Upper lobe of right lung (tissue), 1 donor: ENCODE measurements around the gene ZBTB8A. TPM values are rescaled to one million over a fixed set of nuclear protein-coding genes. Genes with fewer than 3 reads are reported as not detected.

Source experiments
- ATAC-seq: fragments of 200-7000 bp; cut with Tn5 transposase; one replicate; pipeline ENCODE4 v1.9.1; 2020; ENCODE audit warnings: mild to moderate bottlenecking, moderate library complexity
- DNase-seq: peaks from one replicate; pipeline ENCODE4 v3.0.0-alpha.2; 2020
- H3K27ac ChIP-seq: fragments of 200-600 bp; one replicate; pipeline ENCODE4 v1.8.0; 2022
- H3K27me3 ChIP-seq: fragments of 200-600 bp; one replicate; pipeline ENCODE4 v1.8.0; 2022; ENCODE audit warnings: mild to moderate bottlenecking
- H3K36me3 ChIP-seq: fragments of 200-600 bp; one replicate; pipeline ENCODE4 v1.8.0; 2022
- H3K4me1 ChIP-seq: fragments of 200-600 bp; one replicate; pipeline ENCODE4 v1.8.0; 2022
- H3K4me3 ChIP-seq: fragments of 200-600 bp; one replicate; pipeline ENCODE4 v1.8.0; 2022; ENCODE audit warnings: mild to moderate bottlenecking
- H3K9me3 ChIP-seq: fragments of 200-600 bp; one replicate; pipeline ENCODE4 v1.8.0; 2022
- CTCF ChIP-seq: fragments of 200-600 bp; IDR thresholded peaks from one replicate; pipeline ENCODE4 v1.8.0; 2022; ENCODE audit warnings: antibody characterized with exemption
- intact Hi-C: fragments of 100-400 bp; cut with DNase I; formaldehyde crosslinking; loops from one replicate; pipeline ENCODE4 v1.11.0; 2022
- total RNA-seq: library from RNA; stranded (reverse); fragmentation: NEBNext Ultra II Directional; extraction: Animal tissue kit (Norgen Biotek cat#: 25700); gene quantifications from one replicate; pipeline ENCODE4 v1.2.1, GENCODE V29; 2021
- donor health status: DM: no; HTN: yes; CAD: no; lungs with severe emphysema.

The ZBTB8A gene
- total RNA-seq, 1 donor from 2014 or later = 9.7 TPM

- no peaks in the 10 kb centered on the region for H3K9me3 ChIP-seq
- ATAC-seq (no peak), DNase-seq (no peak)
- no peak overlapping the region for H3K27ac ChIP-seq
- H3K4me1 ChIP-seq = no peaks in the 10 kb centered on the region
- no peak overlapping the region for H3K4me3 ChIP-seq
- H3K27me3 ChIP-seq = no peaks in the 10 kb centered on the region
- H3K36me3 ChIP-seq = peaks cover 15% of the 10 kb centered on the region
- no peak for TF ChIP-seq CTCF
- intact Hi-C loops = no loop called here
These were observed 60.8 kb downstream of the ZBTB8A start for GRCh38 chr1:32600034-32600433.

GRCh38 chr1:32605711-32606424, 66.6 kb downstream of the ZBTB8A start:
- Histone ChIP-seq H3K27me3 (no peaks in the 10 kb centered on the region), H3K9me3 (no peaks in the 10 kb centered on the region), H3K4me3 (no peak overlapping the region), H3K4me1 (no peaks in the 10 kb centered on the region), H3K36me3 (no peaks in the 10 kb centered on the region), H3K27ac (no peak overlapping the region)
- intact Hi-C loops = no loop called here
- no peak for TF ChIP-seq CTCF
- DNase-seq = no peak
- ATAC-seq = peak; percentile 12

GRCh38 chr1:32606565-32607371, 67.5 kb downstream of the ZBTB8A start:
- H3K9me3 ChIP-seq = no peaks in the 10 kb centered on the region
- H3K4me3 ChIP-seq = no peak overlapping the region
- H3K36me3 ChIP-seq = no peaks in the 10 kb centered on the region
- H3K27me3 ChIP-seq = no peaks in the 10 kb centered on the region
- no peak for DNase-seq
- no peak overlapping the region for H3K27ac ChIP-seq
- H3K4me1 ChIP-seq = peaks cover under 1% of the 10 kb centered on the region
- ATAC-seq = no peak
- intact Hi-C loops = no loop called here
- no peak for TF ChIP-seq CTCF

GRCh38 chr1:32609180-32609579, 70.0 kb downstream of the ZBTB8A start:
- TF ChIP-seq CTCF = no peak
- no peak overlapping the region for H3K4me3 ChIP-seq
- no peaks in the 10 kb centered on the region for H3K27me3 ChIP-seq
- intact Hi-C loops = no loop called here
- H3K4me1 ChIP-seq = peaks cover 10% of the 10 kb centered on the region
- ATAC-seq (no peak), DNase-seq (no peak)
- H3K9me3 ChIP-seq = no peaks in the 10 kb centered on the region
- H3K27ac ChIP-seq = no peak overlapping the region
- H3K36me3 ChIP-seq = no peaks in the 10 kb centered on the region

GRCh38 chr1:32611859-32612188, 72.6 kb downstream of the ZBTB8A start:
- TF ChIP-seq CTCF = no peak

More at GRCh38 chr1:32611859-32612188, 72.6 kb downstream of the ZBTB8A start:
- H3K27ac ChIP-seq = no peak overlapping the region
- no peak for DNase-seq
- no peak for ATAC-seq
- intact Hi-C loops = no loop called here
- peak overlapping the region; percentile 60 for H3K4me3 ChIP-seq
- H3K4me1 ChIP-seq = peaks cover 10% of the 10 kb centered on the region
- H3K36me3 ChIP-seq = no peaks in the 10 kb centered on the region
- H3K9me3 ChIP-seq = no peaks in the 10 kb centered on the region
- H3K27me3 ChIP-seq = no peaks in the 10 kb centered on the region
